H1 (cell line): ENCODE results near the gene OR6C65. TPM values are rescaled to one million over a fixed set of nuclear protein-coding genes. Genes with fewer than 3 reads are reported as not detected.

Experiments used
- CTCF ChIA-PET: fragments of 300-600 bp; sonication (Branson Sonifier 250); formaldehyde crosslinking; loops from one replicate; lab custom pipeline; 2021; ENCODE audit not compliant: partially characterized antibody; lab: Charles Lee
- POLR2A ChIA-PET: fragments of 300-600 bp; sonication (Branson Sonifier 250); formaldehyde crosslinking; loops from one replicate; lab custom pipeline; 2021; ENCODE audit warnings: inconsistent platforms; ENCODE audit not compliant: partially characterized antibody; lab: Charles Lee
- DNase-seq, 2 experiments: peaks; one replicate each; pipeline versions ENCODE4 v3.0.0 to v3.0.0-alpha.2; 2010 to 2022; ENCODE audit warnings: low spot score in 2 of 2, low read depth in 1 of 2, mixed read lengths in 1 of 2
- FAIRE-seq: peaks from 2 replicates; lab custom pipeline; 2011; peaks lifted over from hg19 to GRCh38; lab: Jason Lieb, UNC
- H2AFZ ChIP-seq: 2 replicates; pipeline ENCODE4 v1.8.1; 2012; ENCODE audit warnings: low read length, inconsistent platforms
- H2AK5ac ChIP-seq: 2 replicates; pipeline ENCODE4 v1.6.1; 2013; ENCODE audit warnings: low read depth, low read length
- H2BK120ac ChIP-seq: replicated peaks from 2 replicates; pipeline ENCODE3; 2013; ENCODE audit warnings: low read depth, low read length, inconsistent platforms
- H2BK12ac ChIP-seq: 2 replicates; pipeline ENCODE4 v1.6.1; 2013; ENCODE audit warnings: low read depth, low read length
- H2BK15ac ChIP-seq: 2 replicates; pipeline ENCODE4 v1.6.1; 2013; ENCODE audit warnings: low read length
- H2BK20ac ChIP-seq: 2 replicates; pipeline ENCODE4 v1.6.1; 2013; ENCODE audit warnings: low read length
- H2BK5ac ChIP-seq: 2 replicates; pipeline ENCODE4 v1.6.1; 2013; ENCODE audit warnings: low read depth, low read length
- H3K14ac ChIP-seq: 2 replicates; pipeline ENCODE4 v1.6.1; 2013; ENCODE audit warnings: inconsistent platforms; ENCODE audit not compliant: insufficient read length
- H3K18ac ChIP-seq: 2 replicates; pipeline ENCODE4 v1.6.1; 2013; ENCODE audit warnings: low read length; ENCODE audit errors: extremely low read depth
- H3K23ac ChIP-seq: 2 replicates; pipeline ENCODE4 v1.6.1; 2013; ENCODE audit warnings: inconsistent platforms; ENCODE audit not compliant: insufficient read length
- H3K23me2 ChIP-seq: 2 replicates; pipeline ENCODE4 v1.6.1; 2013; ENCODE audit warnings: low read depth, low read length
- H3K27ac ChIP-seq: 2 replicates; pipeline ENCODE4 v1.6.1; 2011; ENCODE audit warnings: low read depth, low read length, inconsistent platforms
- H3K27me3 ChIP-seq, 4 experiments: replicated peaks in 1 of 4; 1 replicate in 1 of 4; 2 replicates in 3 of 4; pipeline versions ENCODE4 v1.6.1 to v1.8.1; 2011 to 2013; ENCODE audit warnings: low read length in 3 of 4, mild to moderate bottlenecking in 3 of 4, inconsistent platforms in 2 of 4, mixed read lengths in 2 of 4, moderate library complexity in 1 of 4; ENCODE audit not compliant: control insufficient read depth in 3 of 4, insufficient read depth in 3 of 4; ENCODE audit errors: extremely low read depth in 1 of 4
- H3K36me3 ChIP-seq, 4 experiments: 2 replicates each; pipeline versions ENCODE4 v1.6.1 to v1.8.1; 2011 to 2013; ENCODE audit warnings: mild to moderate bottlenecking in 4 of 4, low read length in 3 of 4, moderate library complexity in 2 of 4, control low read depth in 1 of 4, inconsistent platforms in 1 of 4; ENCODE audit not compliant: insufficient read depth in 4 of 4, control insufficient read depth in 2 of 4
- H3K4ac ChIP-seq: replicated peaks from 2 replicates; pipeline ENCODE3; 2013; ENCODE audit warnings: low read length, low read depth, mixed read lengths, inconsistent platforms; ENCODE audit not compliant: insufficient read length
- H3K4me1 ChIP-seq, 4 experiments: replicated peaks in 1 of 4; 1 replicate in 1 of 4; 2 replicates in 3 of 4; pipeline versions ENCODE4 v1.6.1 to v1.8.1; 2011 to 2013; ENCODE audit warnings: low read length in 3 of 4, inconsistent platforms in 2 of 4, mixed read lengths in 1 of 4; ENCODE audit not compliant: insufficient read depth in 4 of 4, control insufficient read depth in 3 of 4
- H3K4me2 ChIP-seq, 2 experiments: 2 replicates each; pipeline versions ENCODE4 v1.6.1 to v1.8.1; 2011 to 2013; ENCODE audit warnings: low read depth in 2 of 2, low read length in 2 of 2, control low read depth in 1 of 2, inconsistent platforms in 1 of 2, mild to moderate bottlenecking in 1 of 2; ENCODE audit not compliant: insufficient read depth in 1 of 2
- H3K4me3 ChIP-seq, 4 experiments: fragments of 200-600, 300-600 bp in 1 of 4; sonication (generic), shearing (Covaris generic), sonication (Bioruptor Twin) in 1 of 4; 2 replicates each; pipeline versions ENCODE4 v1.5.1 to v1.8.1; 2011 to 2016; ENCODE audit warnings: low read length in 4 of 4, low read depth in 3 of 4, control low read depth in 2 of 4, inconsistent platforms in 2 of 4, mild to moderate bottlenecking in 2 of 4, mixed read lengths in 1 of 4, moderate library complexity in 1 of 4; ENCODE audit not compliant: insufficient read depth in 2 of 4; ENCODE audit errors: extremely low read depth in 1 of 4
- H3K56ac ChIP-seq: replicated peaks from 2 replicates; pipeline ENCODE3; 2013; ENCODE audit warnings: low read depth, mild to moderate bottlenecking, mixed read lengths, low read length, inconsistent platforms; ENCODE audit not compliant: insufficient read length
- H3K79me1 ChIP-seq: 2 replicates; pipeline ENCODE4 v1.6.1; 2013; ENCODE audit warnings: low read depth, low read length, control low read depth
- H3K79me2 ChIP-seq, 2 experiments: 2 replicates each; pipeline versions ENCODE4 v1.6.1 to v1.8.1; 2012 to 2013; ENCODE audit warnings: low read length in 2 of 2, mild to moderate bottlenecking in 2 of 2, inconsistent platforms in 1 of 2; ENCODE audit not compliant: insufficient read depth in 2 of 2, control insufficient read depth in 1 of 2
- H3K9ac ChIP-seq, 4 experiments: replicated peaks in 1 of 4; 1 replicate in 1 of 4; 2 replicates in 3 of 4; pipeline versions ENCODE4 v1.6.1 to v1.8.1; 2011 to 2013; ENCODE audit warnings: low read depth in 3 of 4, low read length in 3 of 4, control low read depth in 2 of 4, mild to moderate bottlenecking in 2 of 4, moderate library complexity in 2 of 4, inconsistent platforms in 1 of 4; ENCODE audit errors: extremely low read depth in 1 of 4
- H3K9me3 ChIP-seq, 2 experiments: 2 replicates each; pipeline versions ENCODE4 v1.6.1 to v1.8.1; 2012 to 2013; ENCODE audit warnings: mild to moderate bottlenecking in 2 of 2, moderate library complexity in 2 of 2, control low read depth in 1 of 2, inconsistent platforms in 1 of 2, low read depth in 1 of 2, low read length in 1 of 2, mixed read lengths in 1 of 2; ENCODE audit not compliant: insufficient read depth in 2 of 2
- H4K20me1 ChIP-seq, 2 experiments: replicated peaks in 1 of 2; 2 replicates each; pipeline versions ENCODE3 to v1.8.1; 2011 to 2013; ENCODE audit warnings: inconsistent platforms in 2 of 2, low read length in 2 of 2, mild to moderate bottlenecking in 1 of 2; ENCODE audit not compliant: insufficient read depth in 2 of 2, control insufficient read depth in 1 of 2
- H4K5ac ChIP-seq: 2 replicates; pipeline ENCODE4 v1.6.1; 2013; ENCODE audit warnings: low read length, low read depth, mixed read lengths, inconsistent platforms; ENCODE audit not compliant: insufficient read length
- H4K8ac ChIP-seq: 2 replicates; pipeline ENCODE4 v1.8.0; 2013; ENCODE audit warnings: mild to moderate bottlenecking, moderate library complexity, low read length, inconsistent platforms; ENCODE audit not compliant: insufficient read depth; ENCODE audit errors: extremely low read depth
- H4K91ac ChIP-seq: replicated peaks from 2 replicates; pipeline ENCODE3; 2013; ENCODE audit warnings: low read length, mixed read lengths, inconsistent platforms; ENCODE audit not compliant: insufficient read length
- PHF8 ChIP-seq: fragments of 200-600 bp; sonication (generic); conservative IDR thresholded peaks from 2 replicates; pipeline ENCODE4 v1.7.1; 2012; ENCODE audit warnings: low read depth, mild to moderate bottlenecking, inconsistent platforms, low read length, moderate library complexity
- USF2 ChIP-seq: IDR thresholded peaks from 2 replicates; pipeline ENCODE4 v1.6.1; 2011; ENCODE audit warnings: low read length, improper control_type of control experiment
- WGBS, 2 experiments: shearing (Covaris generic) in 1 of 2; methylation state at CpG; one replicate each; pipeline versions ENCODE4 v1.1.6 to v1.1.7; 2013 to 2015; ENCODE audit warnings: low lambda C conversion rate in 2 of 2, mixed read lengths in 2 of 2, inconsistent platforms in 1 of 2, low coverage in 1 of 2, missing lambda C conversion rate in 1 of 2; ENCODE audit not compliant: insufficient replicate concordance in 2 of 2, insufficient coverage in 1 of 2, insufficient read length in 1 of 2; ENCODE audit errors: extremely low coverage in 1 of 2, missing lambda C conversion rate in 1 of 2; 5-methylcytosine and 5-hydroxymethylcytosine counted together
- polyA plus RNA-seq, 7 experiments: library from polyadenylated mRNA; depleted of rRNA in 3 of 7; stranded (reverse) in 5 of 7; unstranded in 2 of 7; fragments of >200 nt in 5 of 7; fragments of 200-250 nt in 2 of 7; gene quantifications; 1 replicate in 5 of 7; 2 replicates in 1 of 7; 4 replicates in 1 of 7; pipeline versions ENCODE4 v1.2.1 to v1.2.3, GENCODE V29; 2011 to 2013; ENCODE audit warnings: missing spikeins in 2 of 7, mixed read lengths in 2 of 7
- total RNA-seq: library from RNA; stranded (reverse); fragmentation: NEBNext Ultra II Directional; extraction: Animal tissue kit (Norgen Biotek cat#: 25700); gene quantifications from 2 replicates; pipeline ENCODE4 v1.2.1, GENCODE V29; 2021

The OR6C65 gene
- total and polyA plus RNA-seq, 2 of the 8 experiments (the other 6 are each of a cell fraction or from before 2014, with no cell fraction given): not detected

- H2AFZ ChIP-seq: no peak overlapping the region
- H3K23me2 ChIP-seq: no peaks in the 10 kb centered on the region
- H4K20me1 ChIP-seq: no peaks in the 10 kb centered on the region
- ChIA-PET CTCF (no interaction called here), POLR2A (no interaction called here)
- no peak overlapping the region for H3K18ac ChIP-seq
- H3K4me2 ChIP-seq: no peak overlapping the region
- H2BK20ac ChIP-seq: no peak overlapping the region
- FAIRE-seq: no peak
- TF ChIP-seq PHF8 (no peak), USF2 (no peak)
- H3K23ac ChIP-seq: no peak overlapping the region
- no peak overlapping the region for H2BK12ac ChIP-seq
- H4K5ac ChIP-seq: no peak overlapping the region
- no peaks in the 10 kb centered on the region for H3K36me3 ChIP-seq
- H3K4me1 ChIP-seq: no peaks in the 10 kb centered on the region
- H2BK15ac ChIP-seq: no peak overlapping the region
- no peak overlapping the region for H3K4ac ChIP-seq
- H3K27me3 ChIP-seq: no peaks in the 10 kb centered on the region
- H3K56ac ChIP-seq: no peak overlapping the region
- no peak overlapping the region for H4K91ac ChIP-seq
- H3K14ac ChIP-seq: no peak overlapping the region
- no peak for DNase-seq
- H3K9me3 ChIP-seq: peaks cover 0 to 12% of the 10 kb centered on the region in 2 experiments; a peak in 2 of 4 replicates
- no peak overlapping the region for H2BK5ac ChIP-seq
- H3K4me3 ChIP-seq: no peak overlapping the region
- no peaks in the 10 kb centered on the region for H3K79me2 ChIP-seq
- 94% methylated on average over 1 of the region's 1 CpG; no CpG with 5 or more reads in 1 of the 2 experiments for WGBS, 2 experiments
- H2AK5ac ChIP-seq: no peak overlapping the region
- H3K27ac ChIP-seq: no peak overlapping the region
- H2BK120ac ChIP-seq: no peak overlapping the region
- no peaks in the 10 kb centered on the region for H3K79me1 ChIP-seq
- H3K9ac ChIP-seq: no peak overlapping the region
- no peak overlapping the region for H4K8ac ChIP-seq
Observed at GRCh38 chr12:55407866-55408265, 7.5 kb downstream of the OR6C65 start.
